GM18498 (cell line): ENCODE results near the gene SCN8A.
"Not testable (repeated sequence)": the region's sequence is repeated elsewhere in the genome, so short reads cannot be mapped to it uniquely, and the experiment has no call there.

Experiments
- ATAC-seq: cut with Tn5 transposase; IDR thresholded peaks from one replicate; pipeline ENCODE4 v1.9.1; 2021; ENCODE audit warnings: mild to moderate bottlenecking, moderate library complexity; ENCODE audit not compliant: unreplicated experiment

SCN8A gene

GRCh38 chr12:51591016-51591901 lies at the start of gene SCN8A:
Gene SCN8A (plus strand): TSS chr12:51591233. CDS start chr12:51662818, 71,585 bp downstream.
- ATAC-seq, result peak; percentile 52

DNA sequence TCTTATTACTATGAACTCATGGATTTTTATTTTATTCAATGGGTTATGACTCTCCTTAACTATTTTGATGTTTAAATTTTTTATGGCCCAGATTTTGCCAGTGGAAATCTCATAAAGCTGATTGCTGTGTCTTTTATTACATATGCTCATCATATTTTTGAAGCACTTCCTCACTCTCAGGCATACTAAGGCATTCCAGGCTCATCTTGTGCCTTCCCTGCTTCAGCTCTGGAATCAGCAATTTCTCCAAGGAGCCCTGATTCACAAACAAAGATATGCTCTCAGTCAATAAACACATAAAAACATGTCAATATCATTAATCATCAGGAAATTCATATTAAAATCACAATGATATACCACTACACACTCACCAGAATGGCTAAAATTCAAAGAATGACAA lies 44.9 kb upstream of the SCN8A start:
- ATAC-seq, result no peak

DNA sequence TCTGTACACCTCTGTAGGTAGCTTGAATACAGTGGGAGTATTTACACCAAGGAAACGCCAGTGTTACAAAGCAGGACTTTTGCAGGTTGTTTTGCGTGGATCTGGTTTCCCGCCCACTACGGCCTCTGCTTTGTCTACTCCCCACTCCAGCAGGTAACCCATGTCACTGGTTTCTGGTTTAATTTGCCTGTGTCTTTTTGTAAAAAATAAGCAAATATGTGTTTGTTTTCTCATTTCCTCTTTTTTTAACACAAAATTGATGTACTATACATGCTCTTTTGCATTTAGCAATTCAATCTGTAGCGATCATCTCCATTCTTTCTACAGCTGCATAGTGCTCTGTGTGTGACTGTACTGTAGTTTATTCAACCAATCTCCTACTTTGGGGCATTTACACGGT lies 43.4 kb upstream of the SCN8A start:
- ATAC-seq, result no peak

DNA sequence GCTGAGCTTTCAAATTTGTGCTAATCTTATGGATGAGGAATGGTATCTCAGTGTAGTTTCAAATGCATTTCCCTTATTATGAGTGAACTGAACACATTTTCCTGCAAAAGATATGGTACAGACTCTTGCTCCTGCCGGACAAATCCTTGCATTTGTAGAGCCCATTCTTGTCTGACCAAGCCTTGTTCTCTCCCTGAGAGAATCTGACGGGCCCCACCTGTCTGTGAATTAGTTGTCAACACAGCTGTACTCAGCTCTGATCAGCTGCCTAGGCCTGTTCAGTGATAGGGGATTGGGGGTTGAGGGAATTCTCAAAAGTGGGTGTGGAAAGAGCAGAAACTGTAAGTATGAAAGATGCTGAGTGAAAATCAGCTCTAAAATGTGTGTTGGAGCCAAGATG lies 42.8 kb upstream of the SCN8A start:
- ATAC-seq, result no peak

- ATAC-seq, result no peak
These were observed 41.4 kb upstream of the SCN8A start for GRCh38 chr12:51549637-51550036.

GRCh38 chr12:51568271-51569032 lies 22.6 kb upstream of the SCN8A start:
- ATAC-seq, result not testable (repeated sequence)

- no peak for ATAC-seq
These were observed 11.6 kb upstream of the SCN8A start for GRCh38 chr12:51579321-51579850.

DNA sequence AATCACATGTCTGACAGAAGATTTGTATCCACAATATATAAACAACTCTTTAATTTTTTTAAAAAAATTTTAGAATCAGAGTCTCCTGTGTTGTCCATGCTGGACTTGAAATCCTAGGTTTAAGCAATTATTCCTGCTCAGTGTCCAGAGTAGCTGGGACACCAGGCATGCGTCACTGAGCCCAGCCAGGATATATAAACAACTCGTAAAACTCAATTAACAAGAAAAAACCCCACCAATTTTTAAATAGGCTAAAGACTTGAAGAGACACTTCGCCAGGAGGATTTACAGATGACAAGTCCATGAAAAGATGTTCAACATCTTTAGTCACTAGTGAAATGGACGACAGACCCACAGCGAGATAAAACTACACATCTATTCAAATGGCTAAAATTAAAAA lies 2.0 kb upstream of the SCN8A start:
- ATAC-seq, result no peak

GRCh38 chr12:51589557-51590176 lies 1.4 kb upstream of the SCN8A start:
- no peak for ATAC-seq

DNA sequence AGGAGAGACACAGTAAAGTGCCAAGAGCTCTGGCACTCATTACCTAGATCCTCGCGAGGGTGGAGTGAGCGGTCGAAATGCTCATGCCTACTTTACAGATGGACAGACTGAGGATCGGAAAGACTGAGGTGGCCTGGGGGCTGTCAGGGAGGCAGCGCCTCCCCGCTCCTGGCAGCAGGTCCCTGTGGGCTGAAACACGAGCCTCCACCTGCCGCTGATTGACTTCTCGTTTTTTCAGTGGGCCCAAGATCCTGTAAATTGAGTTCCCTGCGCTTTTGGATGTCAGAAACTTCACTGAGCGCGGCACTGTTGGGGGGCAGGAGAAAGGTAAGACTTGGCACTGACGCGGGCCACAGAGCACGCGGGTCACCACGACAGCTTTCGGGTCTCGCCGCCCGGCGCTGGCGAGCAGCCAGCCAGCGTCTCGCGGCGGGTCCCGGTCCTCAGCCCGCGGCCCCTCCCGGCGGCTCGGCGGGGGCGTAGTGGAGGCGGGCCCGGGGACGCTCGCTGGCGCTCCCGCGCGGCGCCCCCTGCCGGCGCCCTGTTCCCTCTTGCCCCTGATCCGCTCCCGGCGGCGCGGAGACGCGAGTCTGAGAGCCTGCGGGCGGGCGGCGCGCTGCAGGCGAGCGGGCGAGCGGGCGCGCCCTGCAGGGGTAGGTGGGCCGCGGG lies 552 bp upstream of the SCN8A start:
- ATAC-seq, result peak; percentile 87

DNA sequence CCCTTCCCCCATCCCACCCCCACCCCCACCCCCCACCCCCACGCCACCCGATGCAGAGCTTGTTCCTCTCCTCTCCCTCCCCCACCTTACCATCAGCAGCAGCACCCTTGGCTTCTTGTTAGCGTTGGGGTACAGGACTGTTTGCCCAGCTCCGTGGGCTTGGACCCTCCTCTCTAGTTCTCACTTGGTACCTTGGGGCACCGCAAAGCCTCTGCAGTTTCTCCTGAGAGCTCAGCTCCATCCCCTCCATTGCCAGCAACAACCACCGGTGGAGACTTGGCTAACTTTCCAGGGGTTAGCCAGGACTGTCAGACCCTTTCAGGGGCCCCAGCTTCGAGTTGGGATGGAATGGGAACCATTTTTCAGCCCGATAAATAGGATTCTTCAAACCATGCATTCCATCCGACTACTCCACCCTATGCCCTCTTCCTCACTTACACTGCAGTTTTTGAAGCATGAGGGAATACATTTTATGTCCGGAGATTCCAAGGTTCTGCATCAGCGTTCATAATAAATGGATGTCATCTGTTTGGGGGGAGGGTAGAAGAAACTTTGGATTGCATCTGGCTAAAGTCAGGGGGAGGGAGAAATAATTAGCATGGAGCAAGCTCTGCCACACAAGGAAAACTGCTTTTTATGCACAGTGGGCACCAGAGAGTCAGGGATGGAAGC lies 1.1 kb downstream of the SCN8A start:
- no peak for ATAC-seq

GRCh38 chr12:51593021-51593420 lies 2.0 kb downstream of the SCN8A start:
- no peak for ATAC-seq

DNA sequence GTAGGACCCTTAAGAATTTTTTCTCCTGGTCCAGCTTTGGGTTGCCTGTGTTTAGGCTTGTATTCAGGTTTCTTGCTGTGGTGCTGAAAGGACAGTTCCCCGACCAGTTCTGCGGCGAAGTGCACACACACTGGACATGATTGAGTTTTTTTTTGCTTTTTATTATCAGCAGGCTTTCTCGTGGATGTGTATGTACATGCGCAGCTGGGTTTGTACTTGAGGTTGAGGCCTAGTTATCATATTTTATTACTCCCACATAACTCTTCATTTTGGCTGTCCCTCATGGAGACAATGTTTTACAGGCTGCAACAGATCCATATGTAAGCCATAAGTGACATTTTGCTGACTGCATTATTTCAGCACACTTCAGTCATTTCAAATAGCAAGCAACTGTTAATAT lies 2.5 kb downstream of the SCN8A start:
- no peak for ATAC-seq

DNA sequence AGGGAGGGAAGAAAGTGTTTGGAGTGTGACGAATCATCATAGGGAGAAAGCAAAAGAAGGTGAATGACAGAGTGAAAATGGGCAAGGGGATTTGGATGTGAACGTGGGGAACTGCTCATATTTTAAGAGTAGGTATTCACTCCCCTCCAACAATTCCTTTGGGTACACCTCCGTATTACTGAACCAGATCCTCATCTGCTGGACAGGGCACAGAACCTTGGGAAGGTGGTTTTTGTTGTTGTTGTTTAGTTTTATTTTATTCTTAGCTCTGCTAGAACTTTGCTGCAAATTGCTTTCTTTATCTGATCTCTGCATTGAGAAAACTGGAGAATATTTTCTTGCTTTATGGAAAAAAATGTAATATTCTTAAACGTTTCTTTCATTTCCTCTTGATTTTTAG lies 7.1 kb downstream of the SCN8A start:
- no peak for ATAC-seq

GRCh38 chr12:51600721-51601120 lies 9.7 kb downstream of the SCN8A start:
- ATAC-seq, result no peak

DNA sequence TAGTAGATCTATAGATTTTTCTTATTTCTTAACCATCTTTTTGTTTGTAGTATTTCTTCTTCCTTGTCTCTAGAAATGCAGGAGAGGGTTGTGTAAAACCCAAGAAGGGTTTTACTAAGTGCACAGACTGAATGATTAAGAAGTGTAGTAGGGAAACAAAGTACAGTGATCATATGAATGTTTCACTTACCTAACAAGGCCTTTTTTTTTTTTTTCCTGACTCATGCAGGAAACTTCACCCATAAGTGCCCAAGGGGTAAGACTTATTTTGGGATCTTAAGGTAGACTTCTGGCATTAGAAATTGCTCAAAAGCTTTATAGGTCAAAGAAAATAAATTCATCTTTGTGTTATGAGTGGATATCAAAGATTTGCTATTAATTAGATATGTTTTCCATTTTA lies 10.2 kb downstream of the SCN8A start:
- no peak for ATAC-seq

GRCh38 chr12:51605896-51606295 lies 14.9 kb downstream of the SCN8A start:
- not testable (repeated sequence) for ATAC-seq

- not testable (repeated sequence) for ATAC-seq
These were observed 16.2 kb downstream of the SCN8A start for GRCh38 chr12:51607197-51607596.

- no peak for ATAC-seq
These were observed 29.4 kb downstream of the SCN8A start for GRCh38 chr12:51620448-51620847.
